ENCODE results near the gene NELL1. TPM values are rescaled to one million over a fixed set of nuclear protein-coding genes. Genes with fewer than 3 reads are reported as not detected.

The NELL1 gene
- total RNA-seq, 1 experiment from 2014 or later = 0.22 TPM

DNA sequence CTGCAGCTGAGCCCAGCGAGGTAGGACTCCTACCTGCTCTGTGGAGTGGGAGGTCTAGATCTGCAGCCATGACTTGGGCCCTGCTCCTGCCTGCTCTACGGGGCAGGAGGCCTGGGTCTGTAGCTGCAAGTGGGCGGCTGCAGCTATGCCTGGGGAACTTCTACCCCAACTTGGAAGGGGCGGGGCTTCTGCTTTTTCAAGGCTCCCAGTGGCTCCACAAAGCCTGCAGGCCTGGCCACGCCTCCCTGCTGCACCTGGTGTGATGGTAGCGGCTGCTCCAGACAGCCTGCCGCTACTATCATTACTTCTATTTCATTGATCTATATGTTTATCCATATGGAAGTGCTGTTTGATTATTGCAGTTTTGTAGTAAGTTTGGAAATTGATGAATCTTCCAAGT, 121.2 kb downstream of the NELL1 start:
- TF ChIP-seq, protein P1, sequence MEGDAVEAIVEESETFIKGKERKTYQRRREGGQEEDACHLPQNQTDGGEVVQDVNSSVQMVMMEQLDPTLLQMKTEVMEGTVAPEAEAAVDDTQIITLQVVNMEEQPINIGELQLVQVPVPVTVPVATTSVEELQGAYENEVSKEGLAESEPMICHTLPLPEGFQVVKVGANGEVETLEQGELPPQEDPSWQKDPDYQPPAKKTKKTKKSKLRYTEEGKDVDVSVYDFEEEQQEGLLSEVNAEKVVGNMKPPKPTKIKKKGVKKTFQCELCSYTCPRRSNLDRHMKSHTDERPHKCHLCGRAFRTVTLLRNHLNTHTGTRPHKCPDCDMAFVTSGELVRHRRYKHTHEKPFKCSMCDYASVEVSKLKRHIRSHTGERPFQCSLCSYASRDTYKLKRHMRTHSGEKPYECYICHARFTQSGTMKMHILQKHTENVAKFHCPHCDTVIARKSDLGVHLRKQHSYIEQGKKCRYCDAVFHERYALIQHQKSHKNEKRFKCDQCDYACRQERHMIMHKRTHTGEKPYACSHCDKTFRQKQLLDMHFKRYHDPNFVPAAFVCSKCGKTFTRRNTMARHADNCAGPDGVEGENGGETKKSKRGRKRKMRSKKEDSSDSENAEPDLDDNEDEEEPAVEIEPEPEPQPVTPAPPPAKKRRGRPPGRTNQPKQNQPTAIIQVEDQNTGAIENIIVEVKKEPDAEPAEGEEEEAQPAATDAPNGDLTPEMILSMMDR (conservative IDR thresholded peaks at IDR 0.05) = no peak
- Histone ChIP-seq H3K27me3 (ENCODE audit: insufficient read depth, low read length) (no peaks in the 10 kb centered on the region), H3K56ac (ENCODE audit: insufficient read length, low read depth, low read length) (no peak overlapping the region), H2BK5ac (ENCODE audit: insufficient read length, low read length) (no peak overlapping the region), H2BK12ac (ENCODE audit: insufficient read length, low read depth, low read length) (no peak overlapping the region), H3K27ac (ENCODE audit: insufficient read length, low read depth, low read length) (no peak overlapping the region), H2AK5ac (ENCODE audit: insufficient read length, low read length) (no peak overlapping the region), H3K4ac (ENCODE audit: low read depth, low read length) (no peak overlapping the region), H3K4me2 (ENCODE audit: insufficient read depth, insufficient read length, low read length) (no peak overlapping the region), H3K18ac (ENCODE audit: insufficient read length, low read depth, low read length) (no peak overlapping the region), H2BK20ac (ENCODE audit: low read depth, low read length, poor library complexity, severe bottlenecking) (no peak overlapping the region), H3K79me2 (ENCODE audit: insufficient read depth, low read length) (no peaks in the 10 kb centered on the region), H3K79me1 (ENCODE audit: insufficient read depth, low read depth, low read length, poor library complexity, severe bottlenecking) (no peaks in the 10 kb centered on the region), H4K91ac (ENCODE audit: insufficient read length, low read depth, low read length) (no peak overlapping the region), H3K14ac (ENCODE audit: insufficient read depth, low read length) (no peak overlapping the region), H4K20me1 (ENCODE audit: control insufficient read depth, insufficient read depth, insufficient read length) (no peaks in the 10 kb centered on the region), H3K4me1 (ENCODE audit: insufficient read depth, low read length) (no peaks in the 10 kb centered on the region), H2AFZ (ENCODE audit: low read length) (no peak overlapping the region), H3K23me2 (ENCODE audit: insufficient read length, low read depth, low read length, poor library complexity, severe bottlenecking) (no peaks in the 10 kb centered on the region), H4K8ac (replicated peaks; ENCODE audit: insufficient read length, low read depth, low read length) (no peak overlapping the region), H2BK15ac (ENCODE audit: low read depth, low read length) (no peak overlapping the region), H4K5ac (ENCODE audit: insufficient read length, low read depth, low read length) (no peak overlapping the region), H3K9ac (ENCODE audit: extremely low read depth, insufficient read length, low read length) (no peak overlapping the region), H3K23ac (ENCODE audit: insufficient read length, low read depth, low read length) (no peak overlapping the region), H3T11ph (ENCODE audit: low read length) (no peak overlapping the region), H3K9me3 (ENCODE audit: control insufficient read depth, low read depth, low read length) (no peaks in the 10 kb centered on the region), H2BK120ac (ENCODE audit: low read depth, low read length, poor library complexity, severe bottlenecking) (no peak overlapping the region)
- Mint-ChIP-seq H3K27ac (no peak overlapping the region), H3K4me3 (no peak overlapping the region), H3K27me3 (ENCODE audit: low read depth) (no peaks in the 10 kb centered on the region), H3K36me3 (ENCODE audit: insufficient read depth in 1 of 3, low read depth in 3 of 3) (no peaks in the 10 kb centered on the region; a peak in 1 of 7 replicates), H3K4me1 (no peaks in the 10 kb centered on the region; a peak in 1 of 4 replicates), H3K9me3 (no peaks in the 10 kb centered on the region; a peak in 1 of 5 replicates)
- WGBS (ENCODE audit: extremely low coverage, insufficient read length, low lambda C conversion rate) = no CpG with 5 or more reads among the region's 7 CpGs
- DNase-seq = peak; percentile 85

Measured in H9 (cell line).